ENCODE measurements around the gene IL20RB.

GRCh38 chr3:136957751-136958288, at the start of gene IL20RB:
- no peak for TF ChIP-seq EZH2 (IDR thresholded peaks at IDR 0.05; ENCODE audit: borderline replicate concordance, low read depth, low read length, poor library complexity, severe bottlenecking)
- TF ChIP-seq, protein P1, sequence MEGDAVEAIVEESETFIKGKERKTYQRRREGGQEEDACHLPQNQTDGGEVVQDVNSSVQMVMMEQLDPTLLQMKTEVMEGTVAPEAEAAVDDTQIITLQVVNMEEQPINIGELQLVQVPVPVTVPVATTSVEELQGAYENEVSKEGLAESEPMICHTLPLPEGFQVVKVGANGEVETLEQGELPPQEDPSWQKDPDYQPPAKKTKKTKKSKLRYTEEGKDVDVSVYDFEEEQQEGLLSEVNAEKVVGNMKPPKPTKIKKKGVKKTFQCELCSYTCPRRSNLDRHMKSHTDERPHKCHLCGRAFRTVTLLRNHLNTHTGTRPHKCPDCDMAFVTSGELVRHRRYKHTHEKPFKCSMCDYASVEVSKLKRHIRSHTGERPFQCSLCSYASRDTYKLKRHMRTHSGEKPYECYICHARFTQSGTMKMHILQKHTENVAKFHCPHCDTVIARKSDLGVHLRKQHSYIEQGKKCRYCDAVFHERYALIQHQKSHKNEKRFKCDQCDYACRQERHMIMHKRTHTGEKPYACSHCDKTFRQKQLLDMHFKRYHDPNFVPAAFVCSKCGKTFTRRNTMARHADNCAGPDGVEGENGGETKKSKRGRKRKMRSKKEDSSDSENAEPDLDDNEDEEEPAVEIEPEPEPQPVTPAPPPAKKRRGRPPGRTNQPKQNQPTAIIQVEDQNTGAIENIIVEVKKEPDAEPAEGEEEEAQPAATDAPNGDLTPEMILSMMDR (conservative IDR thresholded peaks at IDR 0.05; ENCODE audit: low read depth, low read length) = no peak

Measured in A673 (cell line).